ENCODE data around the gene CDC27.
"Not testable (repeated sequence)": the region's sequence is repeated elsewhere in the genome, so short reads cannot be mapped to it uniquely, and the experiment has no call there.

The CDC27 gene

DNA sequence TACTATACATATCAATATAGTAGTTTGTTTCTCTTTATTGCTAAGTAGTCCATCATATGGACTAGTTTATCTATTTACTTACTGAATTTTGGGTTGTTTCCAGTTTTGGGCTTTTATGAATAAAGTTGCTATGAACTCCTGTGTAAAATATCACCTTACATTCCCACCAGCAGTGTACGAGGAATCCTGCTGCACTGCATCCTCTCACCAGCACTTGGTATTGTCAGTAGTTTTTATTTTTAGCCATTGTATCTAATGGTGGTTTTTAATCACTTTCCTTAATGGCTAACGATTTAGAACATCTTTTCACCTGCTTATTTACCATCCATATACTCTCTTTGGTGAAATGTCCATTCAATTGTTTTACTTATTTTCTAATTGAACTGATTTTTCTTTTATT, 24.0 kb downstream of the CDC27 start:
- DNase-seq: no peak
- H3K4me3 ChIP-seq: no peak overlapping the region
- no peaks in the 10 kb centered on the region for H3K9me3 ChIP-seq
- H3K4me1 ChIP-seq: peaks cover 0 to 2% (median 0%) of the 10 kb centered on the region in 4 donors
- no peak overlapping the region for H3K27ac ChIP-seq
- TF ChIP-seq, protein P1, sequence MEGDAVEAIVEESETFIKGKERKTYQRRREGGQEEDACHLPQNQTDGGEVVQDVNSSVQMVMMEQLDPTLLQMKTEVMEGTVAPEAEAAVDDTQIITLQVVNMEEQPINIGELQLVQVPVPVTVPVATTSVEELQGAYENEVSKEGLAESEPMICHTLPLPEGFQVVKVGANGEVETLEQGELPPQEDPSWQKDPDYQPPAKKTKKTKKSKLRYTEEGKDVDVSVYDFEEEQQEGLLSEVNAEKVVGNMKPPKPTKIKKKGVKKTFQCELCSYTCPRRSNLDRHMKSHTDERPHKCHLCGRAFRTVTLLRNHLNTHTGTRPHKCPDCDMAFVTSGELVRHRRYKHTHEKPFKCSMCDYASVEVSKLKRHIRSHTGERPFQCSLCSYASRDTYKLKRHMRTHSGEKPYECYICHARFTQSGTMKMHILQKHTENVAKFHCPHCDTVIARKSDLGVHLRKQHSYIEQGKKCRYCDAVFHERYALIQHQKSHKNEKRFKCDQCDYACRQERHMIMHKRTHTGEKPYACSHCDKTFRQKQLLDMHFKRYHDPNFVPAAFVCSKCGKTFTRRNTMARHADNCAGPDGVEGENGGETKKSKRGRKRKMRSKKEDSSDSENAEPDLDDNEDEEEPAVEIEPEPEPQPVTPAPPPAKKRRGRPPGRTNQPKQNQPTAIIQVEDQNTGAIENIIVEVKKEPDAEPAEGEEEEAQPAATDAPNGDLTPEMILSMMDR (IDR thresholded peaks at IDR 0.05): no peak
- H3K36me3 ChIP-seq: peaks cover 13 to 60% (median 57%) of the 10 kb centered on the region in 3 donors
- intact Hi-C loops (cut with DNase I; ENCODE audit: low total_unique reads): no loop called here
- H3K27me3 ChIP-seq: no peaks in the 10 kb centered on the region

DNA sequence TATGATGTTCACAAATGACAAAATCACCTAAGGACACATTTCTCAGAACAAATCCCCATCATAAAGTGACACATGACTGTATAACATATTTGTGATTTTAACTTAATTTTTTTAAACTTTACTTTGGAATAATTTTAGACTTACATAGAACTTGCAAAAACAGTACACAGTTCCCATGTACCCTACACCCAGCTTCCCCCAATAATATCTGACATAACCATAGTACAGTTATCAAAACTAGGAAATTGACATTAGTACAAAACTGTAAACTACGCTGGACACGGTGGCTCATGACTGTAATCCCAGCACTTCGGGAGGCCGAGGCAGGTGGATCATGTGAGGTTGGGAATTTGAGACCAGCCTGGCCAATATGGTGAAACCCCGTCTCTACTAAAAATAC, 24.8 kb downstream of the CDC27 start:
- Histone ChIP-seq H3K9me3 (no peaks in the 10 kb centered on the region), H3K36me3 (peaks cover 15 to 64% (median 63%) of the 10 kb centered on the region in 3 donors), H3K4me1 (peaks cover 0 to 2% (median 0%) of the 10 kb centered on the region in 4 donors), H3K27me3 (no peaks in the 10 kb centered on the region), H3K4me3 (no peak overlapping the region), H3K27ac (no peak overlapping the region)
- TF ChIP-seq, protein P1 (IDR thresholded peaks at IDR 0.05): no peak
- DNase-seq: no peak
- intact Hi-C loops (cut with DNase I; ENCODE audit: low total_unique reads): no loop called here

DNA sequence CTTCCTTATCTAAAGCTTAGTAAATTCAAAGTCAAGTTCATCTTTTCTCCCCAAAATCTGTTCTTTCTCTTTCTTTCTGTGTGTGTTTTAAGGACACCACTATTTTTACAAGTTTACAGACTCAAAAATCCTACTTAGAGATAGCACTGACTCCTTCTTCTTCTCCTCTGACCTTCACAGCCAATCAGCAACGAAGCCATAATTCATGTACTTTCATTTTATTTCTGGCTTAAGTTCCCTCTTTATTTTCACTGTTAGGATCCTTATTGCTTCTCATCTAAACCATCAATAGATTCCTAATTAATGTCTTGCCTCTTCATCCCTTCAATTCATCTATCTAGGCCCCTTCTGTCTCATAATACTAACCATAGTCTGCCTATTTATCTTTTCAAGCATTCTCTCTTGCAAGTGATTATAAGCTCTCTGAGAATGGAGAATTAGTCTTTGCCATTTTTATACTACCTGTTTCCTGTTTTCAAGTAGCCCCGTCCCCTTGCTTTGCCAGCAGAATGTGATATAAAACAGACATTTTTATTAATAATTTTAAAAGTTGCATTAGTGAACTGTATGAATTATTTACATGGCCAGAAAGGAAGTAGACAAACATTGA, 27.0 kb downstream of the CDC27 start:
- H3K36me3 ChIP-seq: peaks cover 17 to 57% (median 56%) of the 10 kb centered on the region in 3 donors
- H3K4me3 ChIP-seq: no peak overlapping the region
- no peak for DNase-seq
- H3K27ac ChIP-seq: no peak overlapping the region
- H3K27me3 ChIP-seq: no peaks in the 10 kb centered on the region
- H3K4me1 ChIP-seq: no peaks in the 10 kb centered on the region
- H3K9me3 ChIP-seq: no peaks in the 10 kb centered on the region
- TF ChIP-seq, protein P1 (IDR thresholded peaks at IDR 0.05): no peak
- intact Hi-C loops (cut with DNase I; ENCODE audit: low total_unique reads): no loop called here

DNA sequence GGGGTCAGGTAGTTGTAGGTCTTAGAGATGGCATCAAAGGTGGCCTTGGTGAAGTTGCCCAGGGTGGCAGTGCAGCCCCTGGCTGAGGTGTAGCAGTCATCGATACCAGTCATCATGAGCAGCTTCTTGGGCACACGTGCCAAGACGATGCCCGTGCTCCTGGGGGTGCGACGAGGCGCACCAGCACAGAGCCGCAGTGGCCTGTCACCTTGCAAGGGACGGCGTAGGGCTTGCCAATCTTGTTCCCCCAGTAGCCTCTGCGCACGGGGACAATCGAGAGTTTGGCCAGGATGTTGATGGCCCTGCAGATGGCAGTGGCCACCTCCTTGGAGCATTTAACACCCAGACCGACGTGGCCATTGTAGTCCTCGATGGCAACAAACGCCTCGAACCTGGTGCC, 29.8 kb downstream of the CDC27 start:
- intact Hi-C loops (cut with DNase I; ENCODE audit: low total_unique reads): no loop called here
- TF ChIP-seq, protein P1 (IDR thresholded peaks at IDR 0.05): no peak
- no peaks in the 10 kb centered on the region for H3K4me1 ChIP-seq
- H3K9me3 ChIP-seq: no peaks in the 10 kb centered on the region
- no peak for DNase-seq
- H3K4me3 ChIP-seq: no peak overlapping the region
- H3K27ac ChIP-seq: no peak overlapping the region
- H3K36me3 ChIP-seq: peaks cover 45 to 72% (median 68%) of the 10 kb centered on the region in 3 donors
- no peaks in the 10 kb centered on the region for H3K27me3 ChIP-seq

DNA sequence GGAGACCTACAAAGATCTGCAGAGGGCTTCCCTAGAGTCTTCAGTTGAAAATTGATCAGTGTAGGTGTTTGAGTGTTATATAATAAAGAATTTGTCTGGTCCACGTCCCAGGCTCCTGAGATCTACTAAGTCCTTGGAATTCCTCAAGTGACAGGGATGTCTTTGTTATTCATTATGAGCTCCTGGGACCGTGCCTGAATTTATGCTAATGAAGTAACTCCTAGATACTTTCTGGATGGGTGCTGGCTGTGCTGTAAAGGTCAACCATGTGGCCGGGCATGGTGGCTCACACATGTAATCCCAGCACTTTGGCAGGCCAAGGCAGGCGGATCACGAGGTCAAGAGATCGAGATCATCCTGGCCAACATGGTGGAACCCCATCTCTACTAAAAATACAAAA, 43.7 kb downstream of the CDC27 start:
- Histone ChIP-seq H3K4me3 (no peak overlapping the region), H3K36me3 (peaks cover 54 to 84% (median 63%) of the 10 kb centered on the region in 3 donors), H3K27me3 (no peaks in the 10 kb centered on the region), H3K4me1 (no peaks in the 10 kb centered on the region), H3K9me3 (no peaks in the 10 kb centered on the region), H3K27ac (no peak overlapping the region)
- intact Hi-C loops (cut with DNase I; ENCODE audit: low total_unique reads): no loop called here
- TF ChIP-seq, protein P1 (IDR thresholded peaks at IDR 0.05): no peak
- DNase-seq: no peak

DNA sequence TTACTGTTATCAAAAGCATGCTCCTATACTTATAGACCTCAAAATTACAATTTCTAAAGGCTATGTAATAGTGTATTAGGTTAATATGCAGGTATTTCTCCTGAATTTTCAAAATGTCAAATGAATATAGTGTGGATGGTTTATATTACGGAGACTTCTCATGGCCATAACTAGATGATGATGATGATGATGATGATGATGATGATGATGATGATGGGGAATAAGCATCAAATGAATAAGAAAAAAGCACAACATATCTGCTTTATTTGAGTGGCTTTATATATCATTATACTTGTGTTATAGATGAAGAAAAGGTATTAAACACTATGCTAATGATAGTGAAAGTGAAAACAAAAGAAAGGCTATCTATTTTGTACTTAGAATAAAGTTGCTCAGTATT, 53.9 kb downstream of the CDC27 start:
- H3K9me3 ChIP-seq: no peaks in the 10 kb centered on the region
- intact Hi-C loops (cut with DNase I; ENCODE audit: low total_unique reads): no loop called here
- H3K4me1 ChIP-seq: no peaks in the 10 kb centered on the region
- H3K27ac ChIP-seq: no peak overlapping the region
- no peaks in the 10 kb centered on the region for H3K27me3 ChIP-seq
- TF ChIP-seq, protein P1 (IDR thresholded peaks at IDR 0.05): no peak
- peaks cover 40 to 86% (median 72%) of the 10 kb centered on the region in 3 donors for H3K36me3 ChIP-seq
- DNase-seq: no peak
- H3K4me3 ChIP-seq: no peak overlapping the region

DNA sequence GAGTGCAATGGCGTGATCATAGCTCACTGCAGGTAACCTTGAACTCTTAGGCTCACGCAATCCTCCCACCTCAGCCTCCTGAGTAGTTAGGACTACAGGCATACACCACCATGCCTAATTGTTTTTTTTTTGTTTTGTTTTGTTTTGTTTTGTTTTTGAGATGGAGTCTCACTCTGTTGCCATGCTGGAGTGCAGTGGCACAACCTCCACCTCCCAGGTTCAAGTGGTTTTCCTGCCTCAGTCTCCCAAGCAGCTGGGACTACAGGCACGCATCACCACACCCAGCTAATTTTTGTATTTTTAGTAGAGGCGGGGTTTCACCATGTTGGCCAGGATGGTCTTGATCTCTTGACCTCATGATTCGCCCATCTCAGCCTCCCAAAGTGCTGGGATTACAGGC, 54.7 kb downstream of the CDC27 start:
- peaks cover 35 to 86% (median 66%) of the 10 kb centered on the region in 3 donors for H3K36me3 ChIP-seq
- H3K27ac ChIP-seq; H3K9me3 ChIP-seq; H3K27me3 ChIP-seq; H3K4me3 ChIP-seq; H3K4me1 ChIP-seq; intact Hi-C loops (cut with DNase I; ENCODE audit: low total_unique reads); DNase-seq: not testable (repeated sequence)
